CD4-positive, alpha-beta T cell treated with Interleukin-17A for 4 hours (primary cell): ENCODE data around the gene F2RL1.
"Not testable (repeated sequence)": the region's sequence is repeated elsewhere in the genome, so short reads cannot be mapped to it uniquely, and the experiment has no call there.

Experiments
- DNase-seq: peaks from one replicate; pipeline ENCODE4 v3.0.0-alpha.2; 2020; ENCODE audit warnings: mixed read lengths

Gene F2RL1, protein sequence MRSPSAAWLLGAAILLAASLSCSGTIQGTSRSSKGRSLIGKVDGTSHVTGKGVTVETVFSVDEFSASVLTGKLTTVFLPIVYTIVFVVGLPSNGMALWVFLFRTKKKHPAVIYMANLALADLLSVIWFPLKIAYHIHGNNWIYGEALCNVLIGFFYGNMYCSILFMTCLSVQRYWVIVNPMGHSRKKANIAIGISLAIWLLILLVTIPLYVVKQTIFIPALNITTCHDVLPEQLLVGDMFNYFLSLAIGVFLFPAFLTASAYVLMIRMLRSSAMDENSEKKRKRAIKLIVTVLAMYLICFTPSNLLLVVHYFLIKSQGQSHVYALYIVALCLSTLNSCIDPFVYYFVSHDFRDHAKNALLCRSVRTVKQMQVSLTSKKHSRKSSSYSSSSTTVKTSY

DNA sequence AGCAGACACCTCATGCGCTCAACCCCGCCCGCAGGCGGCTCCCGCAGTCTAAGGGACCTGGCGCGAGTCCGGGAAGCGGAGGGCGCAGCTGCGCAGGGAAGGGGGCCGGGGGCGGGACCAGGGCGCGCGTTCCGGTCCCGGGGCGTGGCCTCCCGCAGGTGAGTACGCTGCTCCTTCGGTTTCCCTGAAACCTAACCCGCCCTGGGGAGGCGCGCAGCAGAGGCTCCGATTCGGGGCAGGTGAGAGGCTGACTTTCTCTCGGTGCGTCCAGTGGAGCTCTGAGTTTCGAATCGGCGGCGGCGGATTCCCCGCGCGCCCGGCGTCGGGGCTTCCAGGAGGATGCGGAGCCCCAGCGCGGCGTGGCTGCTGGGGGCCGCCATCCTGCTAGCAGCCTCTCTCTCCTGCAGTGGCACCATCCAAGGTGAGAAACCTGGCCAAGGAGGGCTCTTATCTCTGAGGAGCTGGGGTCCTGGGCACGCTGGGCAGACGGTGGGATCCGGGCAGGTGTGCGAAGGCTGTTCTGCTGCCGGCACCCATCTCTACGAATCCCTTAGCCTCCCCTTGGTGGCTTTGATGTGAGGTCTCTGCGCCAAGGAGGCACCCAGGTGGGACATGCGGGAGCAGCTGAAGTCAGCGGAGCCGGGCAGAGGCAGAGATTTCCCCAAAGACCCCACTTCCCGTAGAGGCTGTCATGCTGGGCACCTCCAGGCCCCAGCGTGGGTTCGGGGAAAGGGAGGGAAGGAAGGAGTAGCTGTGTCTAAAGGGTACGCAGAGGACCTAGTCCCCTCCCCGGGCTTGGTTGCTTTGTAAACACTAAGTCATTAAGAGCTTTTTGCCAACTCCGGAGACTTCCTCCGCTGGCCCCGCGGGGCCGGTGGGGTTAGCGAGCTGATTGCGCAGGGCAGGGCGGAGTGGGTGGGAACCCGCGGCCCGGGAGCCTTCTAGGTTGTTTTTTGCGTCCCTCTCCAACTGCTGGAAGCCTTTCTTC is at the start of gene F2RL1:
Gene F2RL1, plus strand, starts transcription at position 187 of the 988 bp plus-strand sequence. Its CDS starts 153 bp downstream, at position 340.
- peak; percentile 80 for DNase-seq

DNA sequence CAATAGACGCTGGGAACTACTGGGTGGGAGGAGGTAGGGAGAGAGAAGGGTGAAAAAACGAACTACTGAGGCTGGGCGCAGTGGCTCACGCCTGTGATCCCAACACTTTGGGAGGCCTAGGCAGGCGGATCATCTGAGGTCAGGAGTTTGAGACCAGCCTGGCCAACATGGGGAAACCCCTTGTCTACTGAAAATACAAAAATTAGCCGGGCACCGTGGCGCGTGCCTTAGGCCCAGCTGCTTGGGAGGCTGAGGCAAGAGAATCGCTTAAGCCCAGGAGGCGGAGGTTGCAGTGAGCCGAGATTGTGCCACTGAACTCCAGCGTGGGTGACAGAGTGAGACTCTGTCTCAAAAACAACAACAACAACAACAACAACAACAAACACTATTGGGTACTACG is 47.8 kb upstream of the F2RL1 start:
- not testable (repeated sequence) for DNase-seq

DNA sequence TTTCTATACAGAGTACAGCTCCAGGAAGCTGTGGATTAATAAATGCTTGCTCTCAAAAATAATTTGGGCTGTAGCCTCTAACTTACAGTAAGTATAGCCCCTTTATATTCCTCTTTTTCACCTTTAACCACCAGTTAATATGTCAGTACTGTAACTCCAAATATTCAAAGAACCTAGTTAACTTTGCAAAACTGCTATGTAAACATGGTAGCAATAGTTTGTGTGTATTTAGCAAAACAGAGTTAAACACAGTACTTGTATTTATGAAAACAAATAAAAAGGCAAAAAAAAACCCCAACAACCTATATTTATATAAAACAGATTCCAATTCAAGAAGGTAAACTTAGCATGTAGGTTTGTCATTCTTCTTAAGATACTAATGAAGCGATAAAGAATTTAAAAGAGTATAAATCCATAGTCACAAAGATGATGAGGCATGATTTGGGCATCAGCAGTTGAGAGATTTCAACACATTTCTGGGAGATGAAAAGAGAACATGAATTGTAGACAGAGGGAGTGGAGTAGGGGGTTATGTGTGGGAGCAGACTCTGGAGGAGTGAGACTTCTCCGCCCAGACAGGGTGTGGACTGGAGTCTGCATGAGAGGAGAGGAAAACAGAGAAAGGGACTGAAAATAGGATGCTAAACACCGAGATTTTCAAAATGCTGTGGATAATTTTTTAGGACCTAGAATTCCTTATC is 47.0 kb upstream of the F2RL1 start:
- no peak for DNase-seq

DNA sequence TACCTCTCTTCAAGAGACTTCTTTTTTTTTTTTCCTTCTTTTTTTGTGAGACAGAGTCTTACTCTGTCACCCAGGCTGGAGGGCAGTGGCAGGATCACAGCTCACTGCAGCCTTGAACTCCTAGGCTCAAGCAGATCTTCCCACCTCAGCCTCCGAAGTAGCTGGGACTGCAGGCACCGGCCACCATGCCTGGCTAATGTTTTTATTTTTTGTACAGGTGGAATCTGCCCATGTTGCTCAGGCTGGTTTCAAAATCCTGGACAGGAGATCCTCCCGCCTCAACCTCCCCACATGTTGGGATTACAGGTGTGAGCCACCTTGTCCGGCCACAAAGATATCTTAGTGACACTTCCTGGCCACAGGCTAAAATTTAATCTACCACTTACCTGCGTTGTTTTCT is 42.9 kb upstream of the F2RL1 start:
- no peak for DNase-seq

DNA sequence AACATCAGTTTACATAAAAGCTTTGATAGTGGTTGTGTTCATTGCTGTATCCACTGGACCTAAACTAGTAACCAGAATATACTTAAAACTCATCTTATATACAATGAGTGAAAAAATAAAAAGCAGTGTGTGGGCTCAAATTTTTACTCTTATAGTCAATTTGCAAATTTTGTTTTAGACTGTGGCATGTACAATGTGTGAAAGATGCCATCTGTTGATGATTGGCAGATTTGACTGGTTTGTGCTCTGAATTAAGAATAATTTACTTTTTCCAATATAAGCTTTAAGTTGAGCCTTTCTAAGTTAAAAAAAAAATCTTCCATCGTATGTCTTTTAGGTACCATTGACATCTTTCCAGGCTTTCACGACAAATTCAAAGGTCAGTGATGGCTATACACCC is 42.4 kb upstream of the F2RL1 start:
- DNase-seq = no peak

DNA sequence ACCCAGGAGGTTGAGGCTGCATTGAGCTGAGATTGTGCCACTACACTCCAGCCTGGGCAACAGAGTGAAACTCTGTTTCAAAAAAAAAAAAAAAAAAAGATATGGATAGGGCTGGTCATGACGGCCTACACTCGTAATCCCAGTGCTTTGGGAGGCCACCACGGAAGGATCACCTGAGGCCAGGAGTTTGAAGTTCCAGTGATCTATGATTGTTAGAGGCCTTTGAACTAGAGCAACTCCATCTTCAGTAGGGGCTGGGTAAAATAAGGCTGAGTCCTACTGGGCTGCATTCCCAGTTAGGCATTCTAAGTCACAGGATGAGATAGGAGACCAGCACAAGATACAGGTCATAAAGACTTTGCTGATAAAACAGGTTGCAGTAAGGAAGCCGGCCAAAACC is 38.2 kb upstream of the F2RL1 start:
- not testable (repeated sequence) for DNase-seq

DNA sequence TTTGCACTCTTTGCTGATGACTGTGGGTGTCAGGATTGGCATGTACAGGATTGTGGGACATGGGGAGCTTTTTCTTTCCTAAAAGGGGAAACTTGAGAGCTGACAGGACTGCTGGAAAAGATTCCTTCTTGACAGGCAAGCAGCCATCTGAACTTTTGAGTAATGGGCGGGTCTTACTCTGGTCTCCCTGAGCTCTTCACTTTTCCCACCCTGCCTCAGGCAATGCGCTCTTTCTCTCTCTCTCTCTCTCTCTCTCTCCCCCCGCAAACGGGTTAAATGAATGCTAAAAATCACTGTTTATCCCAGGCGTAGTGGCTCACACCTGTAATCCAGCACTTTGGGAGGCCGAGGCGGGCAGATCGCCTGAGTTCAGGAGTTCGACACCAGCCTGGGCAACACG is 37.1 kb upstream of the F2RL1 start:
- DNase-seq = no peak

DNA sequence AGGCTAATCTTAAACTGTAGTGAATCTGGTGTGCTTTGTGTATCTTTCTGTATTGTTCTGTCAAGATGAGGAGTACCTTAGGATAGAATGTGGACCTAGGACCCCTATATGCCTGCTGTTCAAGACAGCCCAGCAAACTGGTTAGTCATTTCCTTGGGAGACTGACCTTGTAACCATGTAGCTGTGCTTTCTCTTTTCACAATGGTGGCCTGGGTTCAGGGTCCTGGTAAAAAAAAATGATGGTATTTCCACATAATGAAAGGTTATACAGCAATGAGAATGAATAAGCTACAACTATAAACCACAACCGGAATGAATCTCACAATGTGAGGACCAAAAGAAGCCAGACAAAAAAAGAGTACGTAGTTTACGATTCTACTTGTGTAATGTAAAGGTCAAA is 36.4 kb upstream of the F2RL1 start:
- no peak for DNase-seq

DNA sequence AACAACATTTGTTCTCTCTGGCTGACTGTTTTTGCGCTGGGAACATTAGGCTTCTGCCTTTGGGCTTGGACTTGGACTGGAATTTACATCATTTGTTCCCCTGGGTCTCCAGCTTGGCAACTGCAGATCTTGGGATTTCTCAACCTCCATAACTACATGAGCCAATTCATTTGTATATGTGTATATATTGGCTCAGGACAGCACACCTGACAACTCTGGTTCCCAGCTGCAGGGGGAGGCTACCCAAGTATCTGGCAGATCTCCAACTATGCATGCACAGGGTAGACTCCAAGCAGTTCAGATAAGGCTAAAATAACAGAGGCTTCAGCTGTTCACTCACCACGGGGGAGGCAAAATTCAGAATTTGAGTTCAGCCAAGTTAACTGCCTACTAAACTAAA is 31.6 kb upstream of the F2RL1 start:
- no peak for DNase-seq

DNA sequence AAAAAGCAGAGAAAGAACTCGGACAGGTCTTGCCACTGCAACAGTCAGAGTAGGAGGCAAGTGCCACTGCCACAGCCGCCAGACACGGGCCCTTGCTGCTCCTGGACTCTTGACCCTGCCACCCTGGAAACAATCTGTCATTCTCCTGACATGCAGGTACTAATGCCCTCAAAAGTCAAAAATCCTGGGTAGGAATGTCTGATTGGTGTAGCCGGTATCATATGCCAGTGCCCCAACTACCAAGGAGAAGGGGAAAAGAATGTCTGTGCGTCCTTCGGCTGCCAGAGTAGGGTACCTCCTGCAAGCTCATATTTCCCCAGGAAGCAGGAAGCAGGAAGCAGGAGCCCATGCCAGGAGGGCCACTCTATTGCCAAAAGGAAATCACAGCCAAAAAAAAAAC is 30.5 kb upstream of the F2RL1 start:
- no peak for DNase-seq

DNA sequence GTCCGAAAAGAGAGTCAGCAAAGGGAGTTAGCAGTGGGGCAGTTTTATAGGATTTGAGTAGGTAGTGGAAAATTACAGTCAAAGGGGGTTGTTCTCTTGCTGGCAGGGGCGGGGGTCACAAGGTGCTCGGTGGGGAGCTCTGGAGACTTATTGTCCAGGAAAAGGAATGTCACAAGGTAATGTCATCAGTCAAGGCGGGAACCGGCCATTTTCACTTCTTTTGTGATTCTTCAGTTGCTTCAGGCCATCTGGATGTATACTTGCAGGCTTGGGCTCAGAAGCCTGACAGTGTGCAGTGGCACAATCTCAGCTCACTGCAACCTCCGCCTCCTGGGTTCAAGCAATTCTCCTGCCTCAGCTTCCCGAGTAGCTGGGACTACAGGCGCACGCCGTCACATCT is 29.6 kb upstream of the F2RL1 start:
- not testable (repeated sequence) for DNase-seq

DNA sequence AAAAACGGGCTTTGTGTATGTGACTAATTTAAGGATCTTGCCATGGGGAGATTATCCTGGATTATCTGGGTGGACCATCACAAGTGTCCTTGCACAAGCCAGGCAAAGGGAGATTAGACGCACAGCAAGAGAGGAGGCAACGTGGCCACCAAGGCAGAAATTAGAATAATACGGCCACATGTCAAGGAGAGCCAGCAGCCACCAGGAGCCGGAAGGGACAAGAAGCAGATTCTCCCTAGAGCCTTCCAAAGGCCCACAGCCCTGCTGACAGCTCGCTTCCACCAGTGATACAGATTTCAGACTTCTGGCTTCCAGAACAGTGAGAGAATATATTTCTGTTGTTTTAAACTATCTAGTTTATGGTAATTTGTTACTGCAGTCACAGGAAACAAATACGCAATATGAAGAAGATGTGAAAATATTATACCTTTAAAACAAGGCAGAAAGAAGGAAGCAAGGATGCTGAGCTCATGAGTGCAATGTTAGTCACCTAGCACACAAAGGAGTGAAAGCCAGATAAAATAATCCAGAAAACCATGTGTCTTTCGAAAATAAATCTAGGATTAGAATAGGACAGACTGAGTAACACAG is 28.7 kb upstream of the F2RL1 start:
- no peak for DNase-seq

DNA sequence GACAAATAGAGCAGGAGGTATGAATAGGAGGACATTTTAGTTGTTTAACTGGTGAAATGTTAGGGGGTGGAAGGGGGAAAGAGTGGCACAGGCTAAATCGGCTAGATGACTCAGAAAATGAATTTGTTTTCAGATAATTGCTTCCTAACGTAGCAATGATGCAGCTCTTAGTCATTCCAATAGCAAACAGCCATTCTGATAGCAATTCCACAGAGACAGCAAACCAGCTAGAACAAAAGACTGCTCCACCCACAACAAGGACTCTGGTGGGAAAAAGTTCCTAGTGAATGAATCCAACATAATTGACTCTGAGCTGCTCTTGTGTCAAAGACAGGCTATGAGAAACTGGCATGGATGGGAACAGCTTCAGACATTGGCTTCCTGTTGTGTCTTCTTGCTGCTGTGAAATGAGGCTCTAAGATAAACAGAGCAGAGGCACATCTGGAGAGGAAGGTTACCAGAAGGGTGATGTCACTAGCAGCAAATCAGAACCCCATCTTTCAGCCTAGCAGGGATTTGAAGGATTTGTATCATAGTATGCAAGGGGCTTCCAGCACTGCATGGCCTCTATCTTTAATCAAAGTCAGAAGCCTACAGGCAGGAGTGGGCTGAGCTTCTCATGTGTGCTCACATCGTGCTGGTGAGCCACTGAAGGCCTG is 28.1 kb upstream of the F2RL1 start:
- DNase-seq = peak; percentile 27

DNA sequence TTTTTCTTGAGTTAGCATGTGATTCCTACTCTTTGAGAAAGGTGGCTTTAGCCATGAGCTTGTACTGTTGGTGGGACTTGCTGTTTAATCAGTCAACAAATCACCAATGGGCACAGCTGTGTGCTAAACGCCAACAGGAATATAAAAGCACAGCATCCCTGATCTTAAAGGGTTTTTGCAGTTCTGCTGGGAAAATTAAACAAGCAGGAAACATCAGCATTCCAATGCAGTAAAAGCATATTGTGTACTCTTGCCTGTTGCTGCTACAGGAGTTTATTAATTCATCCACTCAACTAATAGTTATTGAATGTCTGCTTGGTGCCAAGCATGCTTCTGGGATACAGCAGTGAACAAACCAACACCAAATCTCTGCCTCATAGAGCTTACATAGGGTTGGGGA is 27.4 kb upstream of the F2RL1 start:
- DNase-seq = no peak

DNA sequence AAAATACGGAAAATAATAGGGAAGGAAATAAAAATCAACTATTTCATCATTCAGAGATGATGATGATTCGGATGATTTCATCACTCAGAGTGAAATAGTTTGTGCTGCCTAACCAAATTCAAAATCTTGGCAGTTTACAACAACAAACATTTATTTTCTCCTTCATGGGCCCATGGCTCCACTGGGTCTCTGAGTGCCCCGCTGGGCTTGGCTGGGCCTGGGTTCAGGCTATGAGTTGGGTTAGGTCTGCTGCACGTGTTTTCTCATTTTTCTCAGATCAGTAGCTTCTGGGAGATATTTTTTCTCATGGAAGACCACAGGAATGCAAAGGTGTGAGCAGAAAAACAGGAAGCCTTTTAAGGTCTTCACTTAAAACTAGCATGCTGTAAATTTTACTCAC is 24.0 kb upstream of the F2RL1 start:
- DNase-seq = no peak

DNA sequence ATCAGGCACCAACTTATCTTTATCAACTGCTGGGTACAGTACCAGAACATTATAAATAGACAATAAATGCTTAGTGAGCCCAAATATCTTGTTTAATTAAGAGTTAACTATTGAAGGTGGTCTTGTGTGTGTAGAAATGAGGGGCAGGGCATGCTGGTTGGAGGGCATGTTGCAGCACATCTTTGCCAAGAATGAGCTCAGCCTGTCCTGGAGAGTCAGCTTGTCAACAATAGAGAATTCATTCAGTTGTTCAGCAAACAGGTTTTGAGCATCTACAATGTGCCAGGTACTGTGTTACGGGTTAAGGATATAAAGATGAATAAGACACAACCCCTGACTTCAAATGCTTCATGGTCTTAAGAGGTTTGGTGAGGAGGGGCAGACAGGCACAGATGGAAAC is 19.2 kb upstream of the F2RL1 start:
- no peak for DNase-seq

DNA sequence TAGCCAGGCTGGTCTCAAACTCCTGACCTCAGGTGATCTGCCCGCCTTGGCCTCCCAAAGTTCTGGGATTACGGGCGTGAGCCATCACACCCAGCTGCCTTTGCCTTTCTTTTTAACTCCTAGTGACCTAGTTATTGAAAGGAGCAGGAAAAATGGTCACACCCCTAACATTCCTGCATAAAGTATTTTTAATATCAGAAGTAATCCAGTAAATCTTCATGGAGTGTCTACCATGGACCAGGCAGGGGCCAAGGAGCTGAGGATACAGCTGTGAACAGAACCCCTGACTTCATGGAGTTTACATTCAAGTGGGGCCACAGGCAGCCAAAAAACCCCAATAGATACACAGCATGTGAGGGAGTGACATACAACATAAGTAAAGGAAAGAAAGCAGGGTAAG is 18.3 kb upstream of the F2RL1 start:
- no peak for DNase-seq

DNA sequence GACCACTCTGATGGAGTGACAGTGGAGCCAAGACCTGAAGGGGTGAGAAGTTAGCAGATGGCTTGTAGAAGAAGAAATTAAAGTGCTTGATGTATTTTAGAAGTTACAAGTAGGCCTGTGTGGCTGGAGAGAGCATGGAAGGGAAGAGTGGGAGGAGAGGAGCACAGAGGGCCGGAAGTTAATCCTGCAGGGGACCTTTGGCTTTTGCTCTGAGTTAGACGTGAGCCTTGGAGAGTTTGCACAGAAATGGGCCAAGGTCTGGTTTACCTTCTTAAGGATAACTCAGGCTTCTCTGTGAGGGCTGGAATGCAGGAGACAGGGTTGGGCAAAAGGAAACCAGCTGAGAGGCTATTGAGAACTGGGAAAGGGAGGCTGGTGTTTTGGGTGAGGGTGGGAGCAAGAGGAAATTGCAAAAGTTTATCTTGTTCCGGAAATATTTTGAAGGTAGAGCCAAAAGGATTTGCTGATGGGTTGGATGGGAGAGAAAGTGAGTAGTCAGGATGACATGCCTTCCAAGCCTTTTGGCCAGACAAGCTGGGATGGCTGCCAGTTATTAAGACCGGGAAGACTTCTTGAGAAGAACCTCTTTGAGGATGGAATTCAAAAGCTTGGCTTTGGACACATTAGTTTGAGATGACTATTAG is 17.5 kb upstream of the F2RL1 start:
- DNase-seq = no peak

DNA sequence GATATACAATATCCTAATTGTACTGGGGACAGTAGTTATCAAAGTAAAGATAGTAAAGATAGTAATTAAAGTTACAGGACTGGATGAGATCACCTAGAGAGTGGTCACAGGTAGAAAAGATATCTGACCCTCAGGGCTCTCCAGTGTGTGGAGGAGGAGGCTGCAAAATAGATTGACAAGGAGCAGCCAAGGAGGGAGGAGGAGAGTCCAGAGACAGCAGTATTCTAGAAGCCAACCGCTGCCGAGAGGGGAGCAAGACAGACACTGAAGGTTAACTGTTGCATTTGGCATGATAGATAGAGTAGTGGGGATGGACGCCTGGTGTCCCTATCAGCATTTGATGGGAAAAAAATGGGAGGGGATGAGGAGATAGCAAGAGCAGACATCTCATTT is 17.0 kb upstream of the F2RL1 start:
- no peak for DNase-seq

DNA sequence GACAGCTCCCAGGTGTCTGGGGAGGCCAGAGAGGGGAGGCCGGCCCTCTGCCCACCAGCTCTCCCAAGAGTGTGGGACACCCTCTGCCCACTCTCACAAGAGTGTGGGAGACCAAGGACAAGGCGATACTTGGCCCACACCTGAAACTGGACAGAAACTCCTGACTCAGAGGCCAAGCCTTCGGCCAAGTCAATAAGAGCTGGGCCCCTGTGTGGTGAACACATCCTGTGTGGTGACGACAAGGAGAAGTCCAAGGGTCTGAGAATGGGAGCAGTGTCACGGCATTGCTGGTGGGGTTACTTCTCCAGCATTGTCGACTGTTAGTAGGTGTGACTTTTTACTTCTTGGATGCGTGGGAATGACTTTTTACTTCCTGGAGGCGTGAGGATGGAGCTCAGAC is 14.6 kb upstream of the F2RL1 start:
- no peak for DNase-seq

DNA sequence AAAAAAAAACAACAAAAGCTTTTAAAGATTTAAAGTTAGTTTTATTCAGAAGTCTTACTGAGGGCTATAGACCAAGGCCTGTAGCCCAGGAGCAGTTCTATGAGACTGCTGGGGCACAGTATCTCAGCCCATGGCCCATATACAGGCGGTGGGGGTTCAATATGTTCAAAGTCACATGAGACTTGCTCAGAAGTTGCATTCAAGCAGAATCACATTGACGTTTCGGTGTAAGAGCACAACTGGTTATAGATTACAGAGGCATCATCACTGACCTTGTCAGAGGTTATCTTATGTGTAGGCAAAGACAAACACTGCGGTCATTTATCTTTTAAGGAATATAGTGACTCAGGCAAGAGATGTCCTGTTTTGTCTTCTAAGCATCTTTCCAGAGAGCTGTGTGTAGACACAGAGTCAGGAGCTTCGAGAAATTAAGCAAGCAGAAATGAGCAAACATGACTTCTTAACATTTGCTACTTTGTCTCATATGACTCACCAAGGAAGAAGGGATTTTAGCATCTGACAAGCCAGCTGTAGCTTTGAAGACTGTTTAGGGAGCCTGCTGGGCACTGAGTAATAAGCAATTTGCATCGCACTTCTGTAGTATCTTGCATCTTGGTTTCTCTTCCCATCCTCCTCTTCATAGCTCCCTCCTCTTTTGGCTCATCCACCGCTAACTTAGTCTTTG is 12.9 kb upstream of the F2RL1 start:
- no peak for DNase-seq
